Cortex of kidney (tissue), 1 donor: ENCODE results near the gene KCNG2.

Experiments used
- DNase-seq: peaks from one replicate; lab custom pipeline; 2025; lab: John Stamatoyannopoulos, UW

Gene KCNG2

GRCh38 chr18:79786304-79786703 lies 11.4 kb upstream of the KCNG2 start:
- no peak for DNase-seq

GRCh38 chr18:79786786-79787526 lies 10.8 kb upstream of the KCNG2 start:
- DNase-seq: no peak

- DNase-seq: no peak
These were observed 10.2 kb upstream of the KCNG2 start for GRCh38 chr18:79787527-79787864.

GRCh38 chr18:79787865-79788733 lies 9.6 kb upstream of the KCNG2 start:
- no peak for DNase-seq

- DNase-seq: no peak
These were observed 9.0 kb upstream of the KCNG2 start for GRCh38 chr18:79788734-79789085.

- DNase-seq: no peak
These were observed 8.4 kb upstream of the KCNG2 start for GRCh38 chr18:79789091-79789891.

- no peak for DNase-seq
These were observed 7.5 kb upstream of the KCNG2 start for GRCh38 chr18:79789901-79790890.

- DNase-seq: no peak
These were observed 6.5 kb upstream of the KCNG2 start for GRCh38 chr18:79790996-79791972.

- no peak for DNase-seq
These were observed 5.4 kb upstream of the KCNG2 start for GRCh38 chr18:79792096-79792987.

GRCh38 chr18:79792988-79793355 lies 4.8 kb upstream of the KCNG2 start:
- DNase-seq: no peak

- no peak for DNase-seq
These were observed 2.9 kb upstream of the KCNG2 start for GRCh38 chr18:79794846-79795245.

GRCh38 chr18:79795446-79795845 lies 2.3 kb upstream of the KCNG2 start:
- no peak for DNase-seq

GRCh38 chr18:79796016-79796415 lies 1.7 kb upstream of the KCNG2 start:
- no peak for DNase-seq

GRCh38 chr18:79796531-79797405 lies 970 bp upstream of the KCNG2 start:
- DNase-seq: no peak

GRCh38 chr18:79798346-79798998 lies 734 bp downstream of the KCNG2 start:
- DNase-seq: no peak

- no peak for DNase-seq
These were observed 1.2 kb downstream of the KCNG2 start for GRCh38 chr18:79798999-79799370.

GRCh38 chr18:79799619-79800370 lies 2.1 kb downstream of the KCNG2 start:
- DNase-seq: no peak
